HepG2 (cell line): ENCODE results near the gene RBMS2. TPM values are rescaled to one million over a fixed set of nuclear protein-coding genes. Genes with fewer than 3 reads are reported as not detected.
A peak's percentile ranks its signal among the peaks of the same experiment; 100 is the strongest.

Source experiments
- BRD4 ChIP-seq: sonication (generic); formaldehyde crosslinking; IDR thresholded peaks from 2 replicates; pipeline ENCODE4 v1.4.0; 2020; ENCODE audit warnings: missing genetic modification reagents
- FOXO4 ChIP-seq: sonication (generic); formaldehyde crosslinking; conservative IDR thresholded peaks from 2 replicates; pipeline ENCODE4 v1.8.1; 2023; ENCODE audit warnings: missing genetic modification reagents
- JUN ChIP-seq: sonication (generic); formaldehyde crosslinking; IDR thresholded peaks from 2 replicates; pipeline ENCODE4 v1.4.0; 2020; ENCODE audit warnings: mild to moderate bottlenecking, missing genetic modification reagents
- MTF1 ChIP-seq: sonication (generic); formaldehyde crosslinking; IDR thresholded peaks from 2 replicates; pipeline ENCODE4 v1.5.0; 2020; ENCODE audit warnings: missing genetic modification reagents
- NCOA2 ChIP-seq: sonication (generic); formaldehyde crosslinking; IDR thresholded peaks from 2 replicates; pipeline ENCODE4 v1.8.0; 2022; ENCODE audit warnings: inconsistent platforms
- NRL ChIP-seq: sonication (generic); formaldehyde crosslinking; IDR thresholded peaks from 2 replicates; pipeline ENCODE4 v1.5.0; 2020; ENCODE audit warnings: missing genetic modification reagents, mild to moderate bottlenecking, moderate library complexity, borderline replicate concordance
- SIX1 ChIP-seq: sonication (generic); formaldehyde crosslinking; IDR thresholded peaks from 2 replicates; pipeline ENCODE4 v1.4.0; 2020; ENCODE audit warnings: missing genetic modification reagents, borderline replicate concordance
- TFAP4 ChIP-seq: sonication (generic); IDR thresholded peaks from 2 replicates; pipeline ENCODE4 v1.6.1; 2016; ENCODE audit warnings: low read depth, borderline replicate concordance
- YY1 ChIP-seq: IDR thresholded peaks from 2 replicates; pipeline ENCODE4 v1.6.1; 2011; ENCODE audit warnings: low read length, low read depth, moderate library complexity, mild to moderate bottlenecking; ENCODE audit not compliant: insufficient read depth, insufficient replicate concordance
- ZNF101 ChIP-seq: sonication (generic); formaldehyde crosslinking; IDR thresholded peaks from 2 replicates; pipeline ENCODE4 v1.4.0; 2020; ENCODE audit warnings: mild to moderate bottlenecking, low read depth, missing genetic modification reagents, borderline replicate concordance
- ZNF205 ChIP-seq: IDR thresholded peaks from 2 replicates; pipeline ENCODE4 v1.6.1; 2018; ENCODE audit warnings: missing biosample characterization, missing genetic modification reagents
- ZNF230 ChIP-seq: sonication (generic); formaldehyde crosslinking; IDR thresholded peaks from 2 replicates; pipeline ENCODE4 v1.4.0; 2020; ENCODE audit warnings: mild to moderate bottlenecking, missing genetic modification reagents
- ZNF234 ChIP-seq: sonication (generic); formaldehyde crosslinking; conservative IDR thresholded peaks from 2 replicates; pipeline ENCODE4 v1.5.1; 2020; ENCODE audit warnings: mild to moderate bottlenecking, missing genetic modification reagents
- ZNF274 ChIP-seq: sonication (generic); formaldehyde crosslinking; IDR thresholded peaks from 2 replicates; pipeline ENCODE4 v1.5.1; 2020; ENCODE audit warnings: mild to moderate bottlenecking, missing genetic modification reagents
- ZNF646 ChIP-seq: sonication (generic); formaldehyde crosslinking; IDR thresholded peaks from 2 replicates; pipeline ENCODE4 v1.9.0; 2021; ENCODE audit warnings: mild to moderate bottlenecking, missing genetic modification reagents
- ZNF800 ChIP-seq: sonication (generic); formaldehyde crosslinking; IDR thresholded peaks from 2 replicates; pipeline ENCODE4 v1.4.0; 2020; ENCODE audit warnings: missing genetic modification reagents
- ZSCAN25 ChIP-seq: sonication (generic); formaldehyde crosslinking; IDR thresholded peaks from 2 replicates; pipeline ENCODE4 v1.8.0; 2022; ENCODE audit warnings: mild to moderate bottlenecking, missing genetic modification reagents
- polyA plus RNA-seq, 8 experiments: library from polyadenylated mRNA; depleted of rRNA in 3 of 8; stranded (reverse) in 7 of 8; unstranded in 1 of 8; fragments of >200 nt; fragmentation: Illumina TruSeq in 4 of 8; extraction: Trizol in 4 of 8; gene quantifications; 2 replicates each; pipeline versions ENCODE4 v1.2.1 to v1.2.3, GENCODE V29; 2011 to 2016; ENCODE audit warnings: low read depth in 4 of 8, missing spikeins in 1 of 8, mixed read lengths in 1 of 8; ENCODE audit not compliant: insufficient read depth in 1 of 8
- total RNA-seq, 5 experiments: library from RNA; depleted of rRNA; stranded (reverse); fragments of >200 nt; fragmentation: Illumina TruSeq; extraction: Trizol; gene quantifications; 2 replicates each; pipeline ENCODE4 v1.2.3, GENCODE V29; 2016; ENCODE audit warnings: low read depth in 1 of 5

The RBMS2 gene
- total and polyA plus RNA-seq, 2 of the 13 experiments (the other 11 are each of a cell fraction or from before 2014, with no cell fraction given) = 0.53 to 7.4 TPM

- TF ChIP-seq ZNF646 (CRISPR knock-in tag) (peak; percentile 18; the same call in 1 of the 2 replicates), YY1 (no peak), MTF1 (CRISPR knock-in tag) (peak; percentile 94), FOXO4 (CRISPR knock-in tag) (no peak), ZNF234 (CRISPR knock-in tag) (no peak), JUN (CRISPR knock-in tag) (0 out of 2 replicates have a peak, but pooled peaks have one; percentile 27), ZNF205 (CRISPR knock-in tag) (no peak; the same call in 1 of the 2 replicates), ZNF230 (CRISPR knock-in tag) (peak; percentile 89), NRL (CRISPR knock-in tag) (peak; percentile 97), ZNF274 (peak; percentile 87), ZNF101 (CRISPR knock-in tag) (0 out of 2 replicates have a peak, but pooled peaks have one; percentile 35), BRD4 (CRISPR knock-in tag) (0 out of 2 replicates have a peak, but pooled peaks have one; percentile 55), NCOA2 (CRISPR knock-in tag) (peak; percentile 47; the same call in 1 of the 2 replicates), TFAP4 (no peak), ZSCAN25 (0 out of 2 replicates have a peak, but pooled peaks have one; percentile 1), ZNF800 (CRISPR knock-in tag) (peak; percentile 18; the same call in 1 of the 2 replicates), SIX1 (CRISPR knock-in tag) (no peak)
These were observed 33.3 kb upstream of the RBMS2 start, which contains the start of gene GLS2 (continued) for GRCh38 chr12:56488041-56488955.
